Choroid plexus epithelial cell (primary cell): ENCODE data around the gene BTK.

Experiments
- DNase-seq: peaks from one replicate; pipeline ENCODE4 v3.0.0-alpha.2; 2010; ENCODE audit warnings: low read depth
- H3K4me3 ChIP-seq: 2 replicates; pipeline ENCODE4 v1.5.1; 2011; ENCODE audit warnings: low read depth, mild to moderate bottlenecking, control low read depth, low read length, moderate library complexity
- CTCF ChIP-seq: conservative IDR thresholded peaks from 2 replicates; pipeline ENCODE4 v1.5.1; 2011; ENCODE audit warnings: low read depth, mild to moderate bottlenecking, control low read depth, inconsistent platforms, low read length, moderate library complexity

The BTK gene

GRCh38 chrX:101394372-101394771, 8.4 kb upstream of the BTK start:
- DNase-seq, result no peak
- TF ChIP-seq CTCF, result no peak
- H3K4me3 ChIP-seq, result no peak overlapping the region

GRCh38 chrX:101393530-101394305, 7.7 kb upstream of the BTK start:
- TF ChIP-seq CTCF, result no peak
- H3K4me3 ChIP-seq, result no peak overlapping the region

GRCh38 chrX:101391831-101392230, 5.8 kb upstream of the BTK start:
- H3K4me3 ChIP-seq, result peak overlapping the region; percentile 72
- TF ChIP-seq CTCF, result no peak

More at GRCh38 chrX:101393530-101394305, 7.7 kb upstream of the BTK start:
- DNase-seq, result no peak

GRCh38 chrX:101390664-101391525, 4.9 kb upstream of the BTK start, which contains the start of gene RPL36A:
RPL36A (plus strand) TSS chrX:101391011; CDS start chrX:101391044, 33 bp downstream.
- H3K4me3 ChIP-seq, result peak within 1 kb of the TSS; percentile 72
- TF ChIP-seq CTCF, result peak; percentile 79

More at GRCh38 chrX:101391831-101392230, 5.8 kb upstream of the BTK start:
- DNase-seq, result no peak

GRCh38 chrX:101388604-101389003, 2.6 kb upstream of the BTK start:
- DNase-seq, result no peak
- no peak for TF ChIP-seq CTCF

More at GRCh38 chrX:101390664-101391525, 4.9 kb upstream of the BTK start, which contains the start of gene RPL36A:
- DNase-seq, result peak; percentile 92

GRCh38 chrX:101386542-101386885, 523 bp upstream of the BTK start:
- TF ChIP-seq CTCF, result no peak
- no peak for DNase-seq
- H3K4me3 ChIP-seq, result no peak overlapping the region

More at GRCh38 chrX:101388604-101389003, 2.6 kb upstream of the BTK start:
- H3K4me3 ChIP-seq, result no peak overlapping the region
